Esophagus muscularis mucosa (tissue), 4 donors: ENCODE results near the gene MBD6.

Source experiments
- CTCF ChIP-seq, 3 experiments: fragments of 200-600 bp in 2 of 3; fragments of 450-650 bp in 1 of 3; sonication (generic) in 2 of 3; IDR thresholded peaks; one replicate each; pipeline ENCODE4 v1.5.1; 2017 to 2019; ENCODE audit warnings: antibody characterized with exemption in 3 of 3, mild to moderate bottlenecking in 2 of 3, moderate library complexity in 1 of 3
- EP300 ChIP-seq: sonication (generic); formaldehyde crosslinking; IDR thresholded peaks from one replicate; pipeline ENCODE4 v1.6.1; 2017; ENCODE audit warnings: antibody characterized with exemption
- POLR2A ChIP-seq: fragments of 450-650 bp; IDR thresholded peaks from one replicate; pipeline ENCODE4 v1.6.1; 2017; ENCODE audit warnings: antibody characterized with exemption, moderate library complexity, mild to moderate bottlenecking, low read depth
- POLR2AphosphoS5 ChIP-seq, 2 donors: sonication (generic); formaldehyde crosslinking; IDR thresholded peaks; one replicate each; pipeline ENCODE4 v1.6.1; 2017; ENCODE audit warnings: antibody characterized with exemption in 2 of 2

DNA sequence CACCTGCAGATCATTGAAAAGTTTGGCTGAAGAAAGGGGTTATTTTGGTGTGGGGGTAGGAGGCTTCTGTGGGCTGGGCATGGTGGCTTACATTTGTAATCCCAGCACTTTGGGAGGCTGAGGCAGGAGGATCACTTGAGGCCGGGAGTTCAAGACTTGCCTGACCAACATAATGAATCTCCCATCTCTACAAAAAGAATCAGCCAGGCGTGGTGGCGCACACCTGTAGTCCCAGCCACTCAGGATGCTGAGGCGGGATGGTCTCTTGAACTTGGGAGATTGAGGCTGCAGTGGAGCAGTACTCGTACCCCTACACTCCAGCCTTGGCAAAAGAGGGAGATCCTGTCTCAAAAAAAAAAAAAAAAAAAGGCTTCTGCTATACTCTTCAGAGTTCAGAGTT is 9.4 kb upstream of the MBD6 start:
- TF ChIP-seq CTCF (IDR thresholded peaks at IDR 0.05) (no peak), POLR2A (no peak), POLR2AphosphoS5 (IDR thresholded peaks at IDR 0.05) (no peak), EP300 (no peak)
